ENCODE results near the gene FNIP2. TPM values are rescaled to one million over a fixed set of nuclear protein-coding genes. Genes with fewer than 3 reads are reported as not detected.
"Not testable (repeated sequence)": the region's sequence is repeated elsewhere in the genome, so short reads cannot be mapped to it uniquely, and the experiment has no call there.

FNIP2 gene
- total RNA-seq, 2 donors from 2014 or later = 15.5 to 26.4 TPM

GRCh38 chr4:158778712-158779111, 9.9 kb downstream of the FNIP2 start:
- Mint-ChIP-seq H3K27ac (no peak overlapping the region), H3K36me3 (no peaks in the 10 kb centered on the region), H3K9me3 (no peaks in the 10 kb centered on the region)
- peak in 1 of 2 donors; percentile 18 for ATAC-seq
- no peak for DNase-seq (ENCODE audit: low spot score in 2 of 2)

DNA sequence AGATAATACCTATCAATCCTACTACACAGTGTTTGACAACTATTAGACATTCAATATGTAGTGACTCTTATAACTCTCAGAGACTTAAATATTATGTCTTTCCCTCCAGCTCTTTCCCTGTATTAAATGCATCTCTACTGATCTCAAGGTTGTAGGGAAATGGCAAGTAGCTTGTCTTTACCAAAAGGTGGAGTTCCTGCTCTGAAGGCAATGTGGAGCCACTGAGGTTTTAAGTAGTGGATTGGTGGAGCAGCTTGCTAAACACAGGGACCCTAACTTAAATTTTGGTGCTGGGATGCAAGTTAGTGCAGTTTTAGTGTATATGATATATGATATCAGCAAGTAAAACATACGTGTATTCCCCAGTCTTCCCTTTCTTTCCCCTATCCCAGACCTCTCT, 13.1 kb downstream of the FNIP2 start:
- no peaks in the 10 kb centered on the region for H3K36me3 Mint-ChIP-seq
- DNase-seq (ENCODE audit: low spot score in 2 of 2) (no peak), ATAC-seq (no peak)
- H3K9me3 Mint-ChIP-seq = no peaks in the 10 kb centered on the region
- no peak overlapping the region for H3K27ac Mint-ChIP-seq

DNA sequence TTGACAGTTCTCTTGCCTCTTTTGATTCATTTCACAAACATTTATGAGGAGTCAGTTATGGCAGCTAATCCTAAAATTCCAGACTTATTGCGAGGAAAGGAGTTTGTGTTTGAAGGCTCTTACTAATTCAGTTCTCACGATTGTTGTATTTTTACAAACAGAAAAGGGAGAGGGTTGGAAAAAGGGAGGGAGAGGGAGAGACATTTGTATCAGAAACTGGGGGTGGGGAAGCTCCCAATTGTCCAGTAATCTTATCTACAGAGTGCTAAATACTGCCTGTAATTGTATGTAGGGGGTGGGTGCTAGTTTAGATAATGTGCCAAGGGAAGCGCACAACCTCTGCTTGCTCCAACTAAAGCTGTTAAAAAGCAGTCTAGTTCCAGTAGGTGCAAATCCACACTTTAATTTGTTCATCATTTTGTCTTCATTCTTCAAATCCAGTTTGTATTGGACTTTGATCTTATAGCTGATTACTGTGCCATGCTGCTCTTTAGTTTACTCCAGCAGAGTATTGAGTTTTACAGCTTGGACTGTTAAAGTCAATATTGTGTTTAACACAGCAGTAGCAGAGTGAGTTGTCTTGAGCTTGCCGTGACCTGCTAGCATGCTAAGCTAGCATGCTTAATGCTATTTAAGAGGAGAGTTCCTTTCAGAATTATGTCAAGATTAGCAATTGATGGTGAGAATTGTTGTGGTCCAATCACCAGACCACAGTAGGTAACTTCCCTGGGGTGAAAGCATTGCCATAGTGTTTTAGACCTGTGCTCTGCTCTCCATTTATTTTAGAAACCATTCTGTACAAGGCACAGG, 13.9 kb downstream of the FNIP2 start:
- ATAC-seq (no peak), DNase-seq (ENCODE audit: low spot score in 2 of 2) (no peak)
- Mint-ChIP-seq H3K36me3 (no peaks in the 10 kb centered on the region), H3K9me3 (no peaks in the 10 kb centered on the region), H3K27ac (no peak overlapping the region)

- DNase-seq (ENCODE audit: low spot score in 2 of 2) (no peak), ATAC-seq (no peak)
- Mint-ChIP-seq H3K36me3 (no peaks in the 10 kb centered on the region), H3K9me3 (no peaks in the 10 kb centered on the region), H3K27ac (no peak overlapping the region)
Measured at GRCh38 chr4:158783785-158784184, 15.0 kb downstream of the FNIP2 start.

- DNase-seq (ENCODE audit: low spot score in 2 of 2) (no peak), ATAC-seq (no peak)
- no peak overlapping the region for H3K27ac Mint-ChIP-seq
- no peaks in the 10 kb centered on the region for H3K9me3 Mint-ChIP-seq
- no peaks in the 10 kb centered on the region for H3K36me3 Mint-ChIP-seq
Measured at GRCh38 chr4:158785718-158786117, 16.9 kb downstream of the FNIP2 start.

DNA sequence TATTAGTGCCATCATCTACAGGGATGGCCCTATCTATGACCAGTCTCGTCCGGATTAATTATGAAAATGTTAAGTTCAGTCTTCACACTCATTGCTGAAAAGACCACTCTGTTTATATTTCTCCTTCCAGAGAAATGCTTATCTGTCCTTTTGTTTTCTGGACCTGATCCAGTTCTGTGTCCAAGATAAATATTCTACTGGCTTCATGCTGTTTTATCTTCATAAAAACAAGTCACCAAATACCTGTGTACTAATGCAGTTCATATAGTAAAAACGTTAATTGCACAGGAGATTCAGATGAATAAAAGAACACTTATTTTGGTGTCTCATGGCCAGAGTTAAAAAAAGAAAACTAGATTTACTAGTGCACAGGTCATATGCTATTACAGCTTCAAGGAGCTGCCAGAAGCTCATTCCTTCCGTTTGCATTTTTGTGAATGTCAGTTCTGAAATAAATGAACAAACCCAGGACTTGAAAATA, 17.3 kb downstream of the FNIP2 start:
- Mint-ChIP-seq H3K9me3 (no peaks in the 10 kb centered on the region), H3K36me3 (no peaks in the 10 kb centered on the region), H3K27ac (no peak overlapping the region)
- ATAC-seq (no peak), DNase-seq (ENCODE audit: low spot score in 2 of 2) (no peak)

GRCh38 chr4:158786955-158787354, 18.1 kb downstream of the FNIP2 start:
- Mint-ChIP-seq H3K27ac (no peak overlapping the region), H3K9me3 (no peaks in the 10 kb centered on the region), H3K36me3 (no peaks in the 10 kb centered on the region)
- no peak for ATAC-seq
- no peak for DNase-seq (ENCODE audit: low spot score in 2 of 2)

- DNase-seq (ENCODE audit: low spot score in 2 of 2) = no peak
- Mint-ChIP-seq H3K9me3 (no peaks in the 10 kb centered on the region), H3K36me3 (no peaks in the 10 kb centered on the region), H3K27ac (no peak overlapping the region)
- no peak for ATAC-seq
Measured at GRCh38 chr4:158787709-158788475, 19.1 kb downstream of the FNIP2 start.

- DNase-seq (ENCODE audit: low spot score in 2 of 2) = no peak
- no peaks in the 10 kb centered on the region for H3K36me3 Mint-ChIP-seq
- no peak for ATAC-seq
- no peak overlapping the region for H3K27ac Mint-ChIP-seq
- no peaks in the 10 kb centered on the region for H3K9me3 Mint-ChIP-seq
Measured at GRCh38 chr4:158788516-158788915, 19.7 kb downstream of the FNIP2 start.

GRCh38 chr4:158789853-158790252, 21.0 kb downstream of the FNIP2 start:
- H3K9me3 Mint-ChIP-seq = no peaks in the 10 kb centered on the region
- H3K27ac Mint-ChIP-seq = no peak overlapping the region
- DNase-seq (ENCODE audit: low spot score in 2 of 2) (no peak), ATAC-seq (no peak)
- H3K36me3 Mint-ChIP-seq = no peaks in the 10 kb centered on the region

- ATAC-seq = no peak
- DNase-seq (ENCODE audit: low spot score in 2 of 2) = no peak
- H3K27ac Mint-ChIP-seq = no peak overlapping the region
- H3K36me3 Mint-ChIP-seq = no peaks in the 10 kb centered on the region
- H3K9me3 Mint-ChIP-seq = no peaks in the 10 kb centered on the region
Measured at GRCh38 chr4:158793021-158793420, 24.2 kb downstream of the FNIP2 start.

DNA sequence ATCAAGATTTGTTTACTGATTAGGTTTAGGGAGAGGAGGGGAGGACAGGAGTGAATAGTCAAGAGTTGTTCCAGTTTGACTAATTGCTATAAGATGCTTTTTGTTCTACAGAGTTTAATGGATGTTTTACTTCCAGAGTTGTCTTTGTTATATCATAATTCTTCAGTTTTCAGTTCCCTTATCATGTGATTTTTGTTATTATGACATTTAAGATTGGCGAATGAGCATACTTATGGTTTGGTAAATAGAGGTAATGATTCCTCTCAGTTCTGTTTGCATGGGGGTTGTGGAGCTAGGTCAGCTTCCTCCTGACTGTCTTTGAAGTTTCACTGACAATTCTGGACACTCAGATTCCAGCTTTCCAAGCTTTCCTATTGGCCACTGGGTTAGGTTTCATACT, 24.6 kb downstream of the FNIP2 start:
- H3K27ac Mint-ChIP-seq = not testable (repeated sequence)

GRCh38 chr4:158796370-158797140, 27.7 kb downstream of the FNIP2 start:
- no peaks in the 10 kb centered on the region for H3K9me3 Mint-ChIP-seq
- ATAC-seq (no peak), DNase-seq (ENCODE audit: low spot score in 2 of 2) (no peak)
- H3K36me3 Mint-ChIP-seq = no peaks in the 10 kb centered on the region
- H3K27ac Mint-ChIP-seq = no peak overlapping the region

More for the DNA sequence above, 24.6 kb downstream of the FNIP2 start:
- H3K36me3 Mint-ChIP-seq; H3K9me3 Mint-ChIP-seq; DNase-seq (ENCODE audit: low spot score in 2 of 2); ATAC-seq: not testable (repeated sequence)

DNA sequence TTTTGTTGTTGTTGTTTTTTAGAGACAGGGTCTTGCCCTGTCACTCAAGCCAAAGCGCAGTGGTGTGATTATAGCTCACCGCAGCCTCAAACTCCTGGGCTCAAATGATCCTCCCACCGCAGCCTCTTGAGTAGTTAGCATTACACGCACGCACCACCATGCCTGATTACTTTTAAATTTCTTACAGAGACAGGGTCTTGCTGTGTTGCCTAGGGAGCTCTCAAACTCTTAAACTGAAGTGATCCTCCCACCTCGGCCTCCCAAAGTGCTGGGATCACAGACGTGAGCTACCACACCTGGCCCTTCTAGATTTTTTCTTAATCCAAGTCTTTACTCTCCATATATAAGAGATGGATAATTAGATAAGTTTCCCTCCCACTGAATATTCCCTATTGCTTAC, 29.2 kb downstream of the FNIP2 start:
- no peak for DNase-seq (ENCODE audit: low spot score in 2 of 2)
- Mint-ChIP-seq H3K9me3 (no peaks in the 10 kb centered on the region), H3K27ac (no peak overlapping the region), H3K36me3 (no peaks in the 10 kb centered on the region)
- no peak for ATAC-seq

DNA sequence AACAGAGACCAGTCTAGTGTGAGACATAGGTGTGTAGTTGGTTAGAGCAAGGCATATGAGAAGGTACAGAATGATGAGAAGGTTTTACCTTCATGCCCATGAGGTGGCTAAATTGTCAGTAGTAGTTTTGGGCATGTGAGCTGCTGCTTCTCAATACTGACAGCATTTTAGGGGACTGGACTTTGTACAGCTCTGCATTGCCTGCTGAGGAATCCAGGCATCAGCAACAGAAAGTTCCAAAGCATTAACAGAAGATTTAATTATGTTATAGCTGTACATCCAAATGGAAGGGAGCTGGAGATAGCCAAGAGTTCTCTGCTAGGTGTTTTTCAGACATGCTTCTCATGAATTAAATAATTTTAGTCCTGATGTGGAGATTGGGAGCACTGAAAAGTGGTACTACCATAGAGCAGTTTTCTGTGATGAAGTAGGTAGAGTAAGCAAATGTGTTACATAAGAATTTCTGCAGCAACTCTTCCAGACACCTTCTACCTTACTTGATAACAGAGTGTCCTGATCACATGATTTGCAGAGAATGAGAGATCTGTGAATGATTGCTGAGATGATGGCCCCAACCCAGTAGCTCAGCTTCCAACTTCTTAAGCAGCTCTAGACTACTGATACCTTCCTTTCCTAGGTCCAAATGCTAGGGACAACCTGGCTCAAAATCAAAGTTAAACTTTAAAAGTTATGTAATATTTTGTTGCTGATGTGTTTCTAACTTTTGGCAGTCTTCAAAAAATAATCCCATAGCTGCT, 30.4 kb downstream of the FNIP2 start:
- H3K27ac Mint-ChIP-seq = no peak overlapping the region
- no peaks in the 10 kb centered on the region for H3K9me3 Mint-ChIP-seq
- ATAC-seq = no peak

GRCh38 chr4:158799856-158800255, 31.0 kb downstream of the FNIP2 start:
- Mint-ChIP-seq H3K36me3 (no peaks in the 10 kb centered on the region), H3K27ac (no peak overlapping the region), H3K9me3 (no peaks in the 10 kb centered on the region)
- no peak for DNase-seq (ENCODE audit: low spot score in 2 of 2)
- no peak for ATAC-seq

More for the DNA sequence above, 30.4 kb downstream of the FNIP2 start:
- no peak for DNase-seq (ENCODE audit: low spot score in 2 of 2)
- H3K36me3 Mint-ChIP-seq = no peaks in the 10 kb centered on the region

Data from activated naive CD4-positive, alpha-beta T cell treated with anti-CD3 and anti-CD28 coated beads, Interleukin-2, amount 50 U/mL, for 72 hours (primary cell).